Cardiac muscle cell (in vitro differentiated cells and primary cell): ENCODE measurements around the gene MBIP. TPM values are rescaled to one million over a fixed set of nuclear protein-coding genes. Genes with fewer than 3 reads are reported as not detected.

Experiments used
- DNase-seq, 2 donors: peaks; one replicate each; pipeline versions ENCODE4 v3.0.0 to v3.0.0-alpha.2; 2010 to 2017; ENCODE audit warnings: low read depth in 1 of 2, low spot score in 1 of 2
- H3K27ac ChIP-seq: fragments of 200-600 bp; sonication (generic); 2 replicates; pipeline ENCODE4 v1.5.1; 2016
- H3K27me3 ChIP-seq: fragments of 200-600 bp; sonication (generic); 2 replicates; pipeline ENCODE4 v1.6.0; 2016; ENCODE audit warnings: control low read depth
- H3K36me3 ChIP-seq: fragments of 200-600 bp; sonication (generic); 2 replicates; pipeline ENCODE4 v1.5.1; 2016; ENCODE audit warnings: control low read depth
- H3K4me1 ChIP-seq: fragments of 200-600 bp; sonication (generic); 2 replicates; pipeline ENCODE4 v1.8.1; 2017; ENCODE audit warnings: low read depth, mild to moderate bottlenecking, mixed run types
- H3K4me3 ChIP-seq: fragments of 200-600 bp; sonication (generic); 2 replicates; pipeline ENCODE4 v1.5.1; 2016; ENCODE audit warnings: mild to moderate bottlenecking
- H3K9me3 ChIP-seq: fragments of 200-600 bp; sonication (generic); 2 replicates; pipeline ENCODE4 v1.5.1; 2017; ENCODE audit warnings: low read depth, mild to moderate bottlenecking, control low read depth
- CTCF ChIP-seq: IDR thresholded peaks from 2 replicates; pipeline ENCODE4 v1.5.1; 2012; ENCODE audit warnings: low read depth, mild to moderate bottlenecking, low read length
- polyA plus RNA-seq: library from polyadenylated mRNA; unstranded; fragments of >200 nt; fragmentation: Nextera tagmentation; extraction: Ambion mirVana; gene quantifications from 2 replicates; pipeline ENCODE4 v1.2.1, GENCODE V29; 2016
- total RNA-seq: library from RNA; depleted of rRNA; stranded (reverse); fragments of >200 nt; gene quantifications from 2 replicates; pipeline ENCODE4 v1.2.3, GENCODE V29; 2016

Gene MBIP
- total and polyA plus RNA-seq, 2 experiments from 2014 or later: 12.6 to 30.9 TPM

GRCh38 chr14:36288496-36288895 is 31.9 kb downstream of the MBIP start:
- H3K27me3 ChIP-seq: no peaks in the 10 kb centered on the region
- H3K36me3 ChIP-seq: no peaks in the 10 kb centered on the region
- H3K9me3 ChIP-seq: no peaks in the 10 kb centered on the region
- H3K4me1 ChIP-seq: no peaks in the 10 kb centered on the region
- TF ChIP-seq CTCF: no peak
- no peak for DNase-seq
- no peak overlapping the region for H3K27ac ChIP-seq
- no peak overlapping the region for H3K4me3 ChIP-seq

- DNase-seq: no peak
- Histone ChIP-seq H3K9me3 (no peaks in the 10 kb centered on the region), H3K36me3 (no peaks in the 10 kb centered on the region), H3K4me1 (no peaks in the 10 kb centered on the region), H3K27ac (no peak overlapping the region), H3K27me3 (no peaks in the 10 kb centered on the region), H3K4me3 (no peak overlapping the region)
- no peak for TF ChIP-seq CTCF
These were observed 35.4 kb downstream of the MBIP start for GRCh38 chr14:36284971-36285595.

- Histone ChIP-seq H3K36me3 (no peaks in the 10 kb centered on the region), H3K4me1 (no peaks in the 10 kb centered on the region), H3K27ac (no peak overlapping the region), H3K4me3 (no peak overlapping the region), H3K9me3 (no peaks in the 10 kb centered on the region), H3K27me3 (no peaks in the 10 kb centered on the region)
- TF ChIP-seq CTCF: no peak
- DNase-seq: peak in 1 of 2 donors; percentile 21
These were observed 39.1 kb downstream of the MBIP start for GRCh38 chr14:36281309-36281708.

GRCh38 chr14:36279306-36280190 is 40.9 kb downstream of the MBIP start:
- Histone ChIP-seq H3K27ac (no peak overlapping the region), H3K4me3 (no peak overlapping the region), H3K4me1 (no peaks in the 10 kb centered on the region), H3K27me3 (no peaks in the 10 kb centered on the region), H3K9me3 (no peaks in the 10 kb centered on the region), H3K36me3 (no peaks in the 10 kb centered on the region)
- no peak for DNase-seq
- TF ChIP-seq CTCF: no peak

- no peak overlapping the region for H3K4me3 ChIP-seq
- no peaks in the 10 kb centered on the region for H3K4me1 ChIP-seq
- no peak for DNase-seq
- H3K36me3 ChIP-seq: no peaks in the 10 kb centered on the region
- no peak overlapping the region for H3K27ac ChIP-seq
- no peak for TF ChIP-seq CTCF
- peaks cover 4% of the 10 kb centered on the region for H3K27me3 ChIP-seq
- H3K9me3 ChIP-seq: no peaks in the 10 kb centered on the region
These were observed 44.7 kb downstream of the MBIP start for GRCh38 chr14:36275741-36276140.
